K562 (cell line): ENCODE measurements around the gene LTK. TPM values are rescaled to one million over a fixed set of nuclear protein-coding genes. Genes with fewer than 3 reads are reported as not detected.

ENCODE experiments used
- ATAC-seq: fragments of 200-7000 bp; cut with Tn5 transposase; 3 replicates; pipeline ENCODE4 v1.9.1; 2020; ENCODE audit warnings: moderate library complexity
- BruUV-seq: library from RNA; stranded (reverse); fragments of 400-500 nt; replicated peaks from 2 replicates; lab custom pipeline; 2021; lab: Mats Ljungman, UMichigan
- CTCF ChIA-PET: fragments of 300-600 bp; formaldehyde crosslinking; extraction: SDS; loops from one replicate; lab custom pipeline; 2021; ENCODE audit warnings: low intra/inter-chr PET ratio; lab: Yijun Ruan, JAX
- POLR2A ChIA-PET: fragments of 300-600, 350-650 bp; sonication (Branson Sonifier 250); formaldehyde crosslinking; extraction: SDS; loops from one replicate; lab custom pipeline; 2021; ENCODE audit warnings: antibody characterized with exemption, inconsistent platforms; lab: Yijun Ruan, JAX
- DNase-seq, 4 experiments: peaks; one replicate each; pipeline versions ENCODE4 v3.0.0 to v3.0.0-alpha.2; 2011 to 2018; ENCODE audit warnings: low spot score in 3 of 4, mixed read lengths in 3 of 4; ENCODE audit errors: extremely low read depth in 1 of 4
- FAIRE-seq: peaks from 2 replicates; lab custom pipeline; 2011; peaks lifted over from hg19 to GRCh38; lab: Jason Lieb, UNC
- H2AFZ ChIP-seq: 2 replicates; pipeline ENCODE4 v1.6.0; 2011; ENCODE audit warnings: low read depth, low read length, control low read depth, inconsistent platforms
- H3K27ac ChIP-seq: fragments of 200-600 bp; 3 replicates; pipeline ENCODE4 v1.8.0; 2011; ENCODE audit warnings: low read depth, mild to moderate bottlenecking, control low read depth, inconsistent platforms, low read length, moderate library complexity, mixed read lengths; ENCODE audit errors: extremely low read depth
- H3K27me3 ChIP-seq, 2 experiments: fragments of 300-600 bp in 1 of 2; 2 replicates in 1 of 2; 3 replicates in 1 of 2; pipeline versions ENCODE4 v1.6.0 to v1.8.0; 2011; ENCODE audit warnings: inconsistent platforms in 2 of 2, low read length in 2 of 2, mild to moderate bottlenecking in 1 of 2, mixed read lengths in 1 of 2, moderate library complexity in 1 of 2; ENCODE audit not compliant: control insufficient read depth in 2 of 2, insufficient read depth in 2 of 2
- H3K36me3 ChIP-seq: fragments of 300-600 bp; 3 replicates; pipeline ENCODE4 v1.8.0; 2011; ENCODE audit warnings: mild to moderate bottlenecking, low read length, inconsistent platforms; ENCODE audit not compliant: control insufficient read depth, insufficient read depth
- H3K4me1 ChIP-seq, 2 experiments: fragments of 200-600 bp in 1 of 2; replicated peaks in 1 of 2; 2 replicates in 1 of 2; 3 replicates in 1 of 2; pipeline versions ENCODE4 v1.5.1 to v1.8.0; 2011; ENCODE audit warnings: inconsistent platforms in 2 of 2, low read length in 2 of 2, mild to moderate bottlenecking in 1 of 2, mixed read lengths in 1 of 2, moderate library complexity in 1 of 2; ENCODE audit not compliant: control insufficient read depth in 2 of 2, insufficient read depth in 2 of 2
- H3K4me2 ChIP-seq: 2 replicates; pipeline ENCODE4 v1.6.1; 2011; ENCODE audit warnings: low read length, control low read depth, inconsistent platforms, mixed read lengths; ENCODE audit not compliant: insufficient read depth
- H3K4me3 ChIP-seq: fragments of 200-600 bp; sonication (generic), shearing (Covaris generic); 2 replicates; pipeline ENCODE4 v1.5.1; 2016; ENCODE audit warnings: control low read depth, inconsistent platforms
- H3K79me2 ChIP-seq: fragments of 200-600 bp; 3 replicates; pipeline ENCODE4 v1.8.0; 2011; ENCODE audit warnings: low read length, inconsistent platforms; ENCODE audit not compliant: control insufficient read depth, insufficient read depth
- H3K9ac ChIP-seq, 2 experiments: 2 replicates each; pipeline versions ENCODE4 v1.6.0 to v1.6.1; 2011; ENCODE audit warnings: low read depth in 2 of 2, low read length in 2 of 2, control low read depth in 1 of 2, inconsistent platforms in 1 of 2, mild to moderate bottlenecking in 1 of 2, mixed read lengths in 1 of 2; ENCODE audit not compliant: insufficient read depth in 1 of 2
- H3K9me1 ChIP-seq: one replicate; pipeline ENCODE4 v1.6.0; 2011; ENCODE audit warnings: inconsistent platforms, mild to moderate bottlenecking, low read length, moderate library complexity; ENCODE audit not compliant: control insufficient read depth, insufficient read depth
- H3K9me3 ChIP-seq: replicated peaks from 2 replicates; pipeline ENCODE4 v1.5.1; 2011; ENCODE audit warnings: low read depth, low read length, inconsistent platforms; ENCODE audit not compliant: control insufficient read depth, insufficient read depth
- H4K20me1 ChIP-seq: replicated peaks from 2 replicates; pipeline ENCODE4 v1.6.1; 2011; ENCODE audit warnings: low read length, inconsistent platforms, mixed read lengths; ENCODE audit not compliant: control insufficient read depth, insufficient read depth
- TSC22D4 ChIP-seq: fragments of 450-650 bp; IDR thresholded peaks from 2 replicates; pipeline ENCODE4 v1.6.1; 2016; ENCODE audit warnings: missing genetic modification characterization, missing biosample characterization, control low read depth
- ZNF444 ChIP-seq: fragments of 250-450 bp; sonication (Bioruptor Pico); IDR thresholded peaks from 2 replicates; pipeline ENCODE4 v1.4.0; 2020; ENCODE audit warnings: mild to moderate bottlenecking, moderate library complexity
- ZNF57 ChIP-seq: fragments of 450-650 bp; formaldehyde crosslinking; IDR thresholded peaks from 2 replicates; pipeline ENCODE4 v1.4.0; 2020; ENCODE audit warnings: mild to moderate bottlenecking, moderate library complexity
- ZNF717 ChIP-seq: fragments of 250-450 bp; sonication (Bioruptor Pico); IDR thresholded peaks from 2 replicates; pipeline ENCODE4 v1.5.0; 2021
- WGBS: fragments of 100-300 bp; shearing (Covaris generic); methylation state at CpG from one replicate; pipeline ENCODE4 v1.1.6; 2016; ENCODE audit warnings: low coverage, mixed read lengths; ENCODE audit not compliant: insufficient coverage; ENCODE audit errors: missing lambda C conversion rate; 5-methylcytosine and 5-hydroxymethylcytosine counted together
- in situ Hi-C: fragments of 300-500 bp; cut with MboI; formaldehyde crosslinking; loops from 4 replicates; pipeline ENCODE4 v1.15.0; 2018; ENCODE audit warnings: inconsistent platforms, mixed read lengths
- intact Hi-C: fragments of 100-400 bp; cut with micrococcal nuclease; formaldehyde crosslinking; loops from 2 replicates; pipeline ENCODE4 v1.14.2; 2022
- polyA plus RNA-seq, 8 experiments: library from polyadenylated mRNA; depleted of rRNA in 4 of 8; stranded (reverse) in 5 of 8; unstranded in 3 of 8; fragments of >200 nt; fragmentation: Nextera tagmentation in 2 of 8; fragmentation: Illumina TruSeq in 1 of 8; extraction: Ambion mirVana in 2 of 8; extraction: Trizol in 1 of 8; gene quantifications; 2 replicates each; pipeline versions ENCODE4 v1.2.1 to v1.2.3, GENCODE V29; 2011 to 2014; ENCODE audit warnings: inconsistent platforms in 1 of 8, missing spikeins in 1 of 8
- total RNA-seq, 7 experiments: library from RNA; depleted of rRNA in 6 of 7; stranded (reverse); fragments of >200 nt in 6 of 7; fragmentation: Illumina TruSeq in 2 of 7; extraction: Trizol in 2 of 7; gene quantifications; 2 replicates each; pipeline versions ENCODE4 v1.2.1 to v1.2.3, GENCODE V29; 2011 to 2021; ENCODE audit warnings: low replicate concordance in 1 of 7
- TF ChIP-seq, protein P1 (sequence below): fragments of 450-650 bp; IDR thresholded peaks from 2 replicates; pipeline ENCODE4 v1.6.1; 2016; ENCODE audit warnings: low read depth, mild to moderate bottlenecking, moderate library complexity

The LTK gene
- total and polyA plus RNA-seq, 9 of the 15 experiments (the other 6 are each of a cell fraction or from before 2014, with no cell fraction given) = 0.25 to 4.4 (median 1.8) TPM

DNA sequence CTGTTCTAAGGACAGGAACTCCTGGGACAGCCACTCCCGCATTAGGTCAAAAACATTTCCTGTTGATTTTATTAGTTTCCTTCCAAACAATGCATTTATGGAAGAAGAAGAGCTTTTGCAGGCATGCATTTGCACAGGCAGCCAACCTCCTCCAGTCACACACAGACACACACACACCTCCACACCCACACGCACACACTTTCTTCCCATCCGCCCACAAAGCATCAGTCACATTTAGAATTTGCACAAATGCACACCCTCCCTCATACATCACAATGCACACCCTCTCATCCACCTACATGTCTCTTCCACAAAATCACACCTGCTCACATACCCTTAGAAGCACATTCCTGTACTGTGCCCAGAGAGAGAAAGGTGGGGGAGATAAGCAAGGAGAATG is 41.3 kb upstream of the LTK start:
- no peak for DNase-seq
- Histone ChIP-seq H4K20me1 (no peaks in the 10 kb centered on the region), H3K9me3 (no peaks in the 10 kb centered on the region), H3K4me2 (no peak overlapping the region), H3K79me2 (peaks cover 7% of the 10 kb centered on the region), H3K27ac (no peak overlapping the region), H3K4me1 (peaks cover 14 to 26% of the 10 kb centered on the region in 2 experiments), H3K27me3 (no peaks in the 10 kb centered on the region)
- intact Hi-C loops (loop anchor here (5.0 kb wide), 1 partner anchor 217 kb away; the partner anchor contains the start of gene MAPKBP1), in situ Hi-C loops (no loop called here)
- CTCF ChIA-PET = no interaction called here
- POLR2A ChIA-PET = interaction anchor here (0.6 to 1.4 kb wide), 3 partner anchors 8 to 15 kb away, joined by 3 to 4 read pairs (median 4); partner anchors contain the start of gene RPAP1
- 74% methylated on average over 3 of the region's 3 CpGs for WGBS
- TF ChIP-seq, protein P1, sequence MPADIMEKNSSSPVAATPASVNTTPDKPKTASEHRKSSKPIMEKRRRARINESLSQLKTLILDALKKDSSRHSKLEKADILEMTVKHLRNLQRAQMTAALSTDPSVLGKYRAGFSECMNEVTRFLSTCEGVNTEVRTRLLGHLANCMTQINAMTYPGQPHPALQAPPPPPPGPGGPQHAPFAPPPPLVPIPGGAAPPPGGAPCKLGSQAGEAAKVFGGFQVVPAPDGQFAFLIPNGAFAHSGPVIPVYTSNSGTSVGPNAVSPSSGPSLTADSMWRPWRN = no peak
- no peak for TF ChIP-seq ZNF444 (CRISPR knock-in tag)
- no peak for TF ChIP-seq ZNF717 (CRISPR knock-in tag)
- TF ChIP-seq TSC22D4 (tag) = 0 out of 2 replicates have a peak, but pooled peaks have one; percentile 51
- TF ChIP-seq ZNF57 (CRISPR knock-in tag) = no peak
- TF ChIP-seq, all 486 proteins: peak for 1
- no peaks in the 10 kb centered on the region for H3K36me3 ChIP-seq
- no peak for FAIRE-seq
- ATAC-seq = no peak
- no peak overlapping the region for H3K9ac ChIP-seq
- H3K4me3 ChIP-seq = no peak overlapping the region
- H3K9me1 ChIP-seq = no peaks in the 10 kb centered on the region
- no TSS peak for BruUV-seq
- no peak overlapping the region for H2AFZ ChIP-seq
